GM21825 (cell line): ENCODE measurements around the gene RNF31.

Experiments
- ATAC-seq: cut with Tn5 transposase; IDR thresholded peaks from one replicate; pipeline ENCODE4 v1.9.1; 2021; ENCODE audit warnings: mild to moderate bottlenecking, moderate library complexity; ENCODE audit not compliant: unreplicated experiment

RNF31 gene

DNA sequence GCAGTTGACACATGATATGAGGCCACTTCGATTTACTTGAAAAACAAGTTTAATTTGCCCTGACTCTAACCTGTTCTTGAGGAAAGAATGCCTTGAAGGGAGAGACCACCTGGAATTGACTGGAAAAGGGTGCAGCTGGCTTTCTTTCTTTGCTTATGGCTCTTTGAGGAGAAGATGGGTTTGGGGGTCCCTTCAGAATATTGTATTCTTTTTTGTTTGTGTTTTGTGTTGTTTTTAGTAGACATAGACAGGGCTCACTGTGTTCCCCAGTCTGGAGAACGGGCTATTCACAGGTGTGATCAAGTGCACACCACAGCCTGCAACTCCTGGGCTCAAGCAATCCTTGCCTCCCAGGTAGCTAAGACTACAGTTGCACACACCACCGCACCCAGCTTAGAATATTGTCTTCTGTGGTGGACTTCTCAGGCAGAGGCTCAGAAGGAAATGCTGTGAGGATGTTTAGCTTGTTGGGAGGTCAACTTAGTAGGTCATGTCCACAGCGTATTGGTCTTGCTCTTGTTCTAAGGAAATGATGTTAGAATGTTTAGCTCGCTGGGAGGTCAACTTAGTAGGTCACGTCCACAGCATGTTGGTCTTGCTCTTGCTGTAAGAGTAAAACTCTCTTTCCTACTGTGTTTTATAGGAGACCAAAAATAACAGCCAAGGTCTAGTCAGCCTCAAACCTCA, 31.0 kb upstream of the RNF31 start:
- ATAC-seq = no peak

- ATAC-seq = no peak
Measured at GRCh38 chr14:24117179-24117578, 30.1 kb upstream of the RNF31 start.

- ATAC-seq = no peak
Measured at GRCh38 chr14:24119691-24120090, 27.6 kb upstream of the RNF31 start.

GRCh38 chr14:24121210-24121609, 26.1 kb upstream of the RNF31 start:
- no peak for ATAC-seq

DNA sequence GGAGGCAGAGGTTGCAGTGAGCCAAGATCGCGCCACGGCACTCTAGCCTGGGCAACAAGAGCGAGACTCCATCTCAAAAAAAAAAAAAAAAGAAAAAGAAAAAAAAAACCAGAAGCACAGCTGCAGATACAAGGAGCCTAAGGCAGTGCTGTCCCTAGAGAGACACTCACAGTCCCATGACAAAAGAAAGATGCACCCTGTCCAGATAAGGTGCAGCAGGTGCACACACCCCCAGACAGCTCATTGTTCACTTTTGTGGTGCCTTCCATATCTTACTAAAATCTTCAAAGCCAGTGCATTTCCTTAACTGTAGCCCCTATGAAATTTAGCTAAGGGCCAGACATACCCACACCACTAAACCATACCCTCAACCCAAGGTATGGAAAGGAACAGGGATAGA, 24.9 kb upstream of the RNF31 start:
- no peak for ATAC-seq

DNA sequence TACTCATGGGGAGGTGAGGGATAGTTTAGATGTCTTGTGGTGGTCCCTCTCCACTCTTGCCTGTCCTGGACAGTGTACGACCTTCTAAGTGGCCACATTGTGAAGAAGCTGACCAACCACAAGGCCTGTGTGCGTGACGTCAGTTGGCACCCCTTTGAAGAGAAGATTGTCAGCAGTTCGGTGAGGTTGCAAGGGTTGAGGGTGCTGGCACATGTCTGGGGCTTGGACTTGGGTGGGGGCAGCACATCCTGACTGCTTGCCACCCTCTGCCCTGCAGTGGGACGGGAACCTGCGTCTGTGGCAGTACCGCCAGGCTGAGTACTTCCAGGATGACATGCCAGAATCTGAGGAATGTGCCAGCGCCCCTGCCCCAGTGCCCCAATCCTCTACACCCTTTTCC, 24.4 kb upstream of the RNF31 start:
- no peak for ATAC-seq

- peak; percentile 67 for ATAC-seq
Measured at GRCh38 chr14:24123424-24124417, 23.6 kb upstream of the RNF31 start.

DNA sequence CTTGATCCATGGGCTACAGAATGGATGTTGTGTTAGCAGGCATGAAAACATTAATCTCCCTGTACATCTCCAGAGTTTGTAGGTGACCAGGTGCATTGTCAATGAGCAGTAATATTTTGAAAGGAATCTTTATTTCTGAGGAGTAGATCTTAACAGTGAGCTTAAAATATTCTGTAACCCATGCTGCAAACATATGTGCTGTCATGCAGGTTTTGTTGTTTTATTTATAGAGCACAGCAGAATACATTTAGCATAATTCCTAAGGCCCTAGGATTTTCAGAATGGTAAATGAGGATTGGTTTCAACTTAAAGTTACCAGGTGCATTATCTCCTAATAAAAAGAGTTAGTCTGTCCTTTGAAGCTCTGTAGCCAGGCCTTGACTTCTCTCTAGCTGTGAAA, 20.4 kb upstream of the RNF31 start:
- ATAC-seq = no peak

DNA sequence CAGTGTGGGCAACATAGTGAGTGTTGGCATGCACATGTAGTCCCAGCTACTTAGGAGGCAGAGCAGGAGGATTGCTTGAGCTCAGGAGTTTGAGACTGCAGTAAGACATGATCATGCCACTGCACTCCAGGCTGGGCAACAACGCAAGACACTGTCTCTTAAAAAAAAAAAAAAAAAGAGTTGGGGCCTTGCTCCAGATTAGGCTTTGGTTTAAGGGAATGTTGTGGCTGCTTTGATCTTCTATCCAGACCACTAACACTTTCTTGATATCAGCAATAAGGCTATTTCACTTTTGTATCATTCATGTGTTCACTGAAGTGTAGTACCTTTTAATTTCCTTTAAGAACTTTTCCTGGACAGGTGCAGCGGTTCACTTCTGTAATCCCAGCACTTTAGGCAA, 19.6 kb upstream of the RNF31 start:
- ATAC-seq = no peak

- no peak for ATAC-seq
Measured at GRCh38 chr14:24129410-24129998, 17.8 kb upstream of the RNF31 start.

- no peak for ATAC-seq
Measured at GRCh38 chr14:24130380-24130716, 16.9 kb upstream of the RNF31 start, which contains the start of gene FITM1. TSS of gene FITM1 (plus strand) at chr14:24130659. CDS start at chr14:24131564, 905 bp downstream.

GRCh38 chr14:24130717-24131548, 16.4 kb upstream of the RNF31 start:
- no peak for ATAC-seq

DNA sequence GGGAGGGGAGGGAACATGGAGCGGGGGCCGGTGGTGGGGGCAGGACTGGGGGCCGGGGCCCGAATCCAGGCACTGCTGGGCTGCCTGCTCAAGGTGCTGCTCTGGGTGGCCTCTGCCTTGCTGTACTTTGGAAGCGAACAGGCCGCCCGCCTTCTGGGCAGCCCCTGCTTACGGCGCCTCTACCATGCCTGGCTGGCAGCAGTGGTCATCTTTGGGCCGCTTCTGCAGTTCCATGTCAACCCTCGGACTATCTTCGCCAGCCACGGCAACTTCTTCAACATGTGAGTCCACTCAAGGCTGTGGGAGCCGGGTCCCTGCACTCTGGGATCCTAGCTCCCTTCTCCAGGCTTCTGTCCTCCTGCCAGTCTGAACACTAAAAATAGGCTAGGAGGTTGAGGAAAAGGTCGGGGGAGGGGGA, 15.7 kb upstream of the RNF31 start:
- no peak for ATAC-seq

DNA sequence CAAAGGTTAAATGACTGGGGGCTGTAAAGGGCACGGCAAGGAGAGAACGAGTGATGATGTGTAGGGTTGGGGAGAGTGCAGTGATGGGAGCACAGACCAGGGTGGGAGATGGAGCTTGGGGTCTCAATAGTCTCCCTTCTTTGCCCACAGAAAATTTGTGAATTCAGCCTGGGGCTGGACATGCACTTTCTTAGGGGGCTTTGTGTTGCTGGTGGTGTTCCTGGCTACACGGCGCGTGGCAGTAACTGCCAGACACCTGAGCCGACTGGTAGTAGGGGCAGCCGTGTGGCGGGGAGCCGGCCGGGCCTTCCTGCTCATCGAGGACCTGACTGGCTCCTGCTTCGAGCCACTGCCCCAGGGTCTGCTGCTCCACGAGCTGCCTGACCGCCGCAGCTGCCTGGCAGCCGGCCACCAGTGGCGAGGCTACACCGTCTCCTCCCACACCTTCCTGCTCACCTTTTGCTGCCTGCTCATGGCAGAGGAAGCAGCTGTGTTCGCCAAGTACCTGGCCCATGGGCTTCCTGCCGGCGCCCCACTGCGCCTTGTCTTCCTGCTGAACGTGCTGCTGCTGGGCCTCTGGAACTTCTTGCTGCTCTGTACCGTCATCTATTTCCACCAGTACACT, 15.1 kb upstream of the RNF31 start:
- ATAC-seq = no peak

DNA sequence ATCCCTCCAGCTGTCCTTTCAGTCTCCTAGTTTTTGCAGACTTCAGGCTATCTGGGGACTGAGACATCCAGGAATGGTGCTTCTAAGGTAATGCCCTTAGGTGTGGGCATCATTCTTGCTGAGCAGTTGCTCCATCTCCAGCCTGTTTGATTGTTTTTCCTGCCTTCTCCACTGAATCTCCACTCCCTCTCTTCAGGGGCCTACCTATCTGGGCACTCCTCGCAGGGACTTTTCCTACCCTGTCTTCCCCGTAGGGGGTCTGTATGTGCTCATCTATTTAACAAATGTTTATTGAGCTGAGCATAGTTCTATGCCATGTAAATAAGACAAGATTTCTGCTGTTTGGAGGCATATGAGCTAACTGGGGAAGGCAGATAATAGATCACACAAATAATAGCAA, 14.3 kb upstream of the RNF31 start:
- ATAC-seq = no peak

GRCh38 chr14:24133735-24134134, 13.6 kb upstream of the RNF31 start:
- no peak for ATAC-seq

DNA sequence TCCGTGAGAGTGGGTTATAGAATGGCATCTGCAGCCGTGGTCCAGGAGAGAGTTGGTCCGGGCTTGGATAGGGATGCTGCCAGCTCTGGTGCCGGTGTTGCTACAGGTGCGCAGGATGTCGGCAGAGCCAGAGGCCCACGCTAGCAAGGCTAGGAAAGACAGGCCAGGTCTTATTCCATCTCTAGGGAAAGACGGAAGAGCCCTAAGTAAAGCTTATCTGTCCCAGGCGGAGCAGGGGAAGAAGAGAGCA, 11.8 kb upstream of the RNF31 start:
- no peak for ATAC-seq

DNA sequence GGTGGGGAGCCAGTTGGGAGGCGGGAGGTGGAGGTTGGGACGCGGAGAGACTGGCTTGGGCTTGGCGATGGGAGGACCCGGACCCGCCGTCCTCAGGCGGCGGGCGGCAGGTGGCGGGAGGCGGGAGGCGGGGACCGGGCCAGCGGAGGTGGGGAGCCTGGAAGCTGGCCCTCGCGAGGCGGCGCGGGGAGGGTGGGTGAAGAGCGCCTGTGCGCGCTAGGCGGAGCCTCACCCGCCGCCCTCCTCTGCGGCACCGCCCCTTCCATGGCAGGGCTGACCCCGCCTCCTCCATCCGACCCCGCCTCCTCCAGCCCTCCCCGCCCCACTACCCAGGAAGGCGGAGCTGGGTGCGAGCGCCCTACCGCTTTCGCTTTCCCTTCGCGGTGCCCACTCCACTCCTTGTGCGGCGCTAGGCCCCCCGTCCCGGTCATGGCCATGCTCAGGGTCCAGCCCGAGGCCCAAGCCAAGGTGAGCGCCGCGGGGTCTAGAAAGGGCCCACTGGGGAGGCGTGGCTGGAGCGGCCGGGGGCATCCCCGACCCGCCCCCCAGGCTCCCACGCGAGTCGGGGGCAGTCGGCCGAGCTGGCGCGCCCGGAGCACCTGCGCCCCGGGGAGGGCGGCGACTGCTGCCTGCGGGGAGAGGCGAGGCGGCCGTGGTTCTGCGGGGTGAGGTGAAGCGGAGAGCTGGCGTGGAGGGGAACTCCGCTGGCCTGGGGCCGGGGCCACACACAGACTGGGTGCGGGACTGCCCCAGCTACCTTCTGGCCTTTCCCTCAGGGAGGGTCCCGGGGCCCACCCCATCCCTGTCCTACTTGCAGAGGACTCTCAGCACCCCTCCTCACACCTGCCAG, 11.2 kb upstream of the RNF31 start, which contains the start of gene PSME1:
PSME1 (plus strand) TSS at position 361 of the 850 bp plus-strand sequence; CDS start at position 430, 69 bp downstream.
- peak; percentile 84 for ATAC-seq

DNA sequence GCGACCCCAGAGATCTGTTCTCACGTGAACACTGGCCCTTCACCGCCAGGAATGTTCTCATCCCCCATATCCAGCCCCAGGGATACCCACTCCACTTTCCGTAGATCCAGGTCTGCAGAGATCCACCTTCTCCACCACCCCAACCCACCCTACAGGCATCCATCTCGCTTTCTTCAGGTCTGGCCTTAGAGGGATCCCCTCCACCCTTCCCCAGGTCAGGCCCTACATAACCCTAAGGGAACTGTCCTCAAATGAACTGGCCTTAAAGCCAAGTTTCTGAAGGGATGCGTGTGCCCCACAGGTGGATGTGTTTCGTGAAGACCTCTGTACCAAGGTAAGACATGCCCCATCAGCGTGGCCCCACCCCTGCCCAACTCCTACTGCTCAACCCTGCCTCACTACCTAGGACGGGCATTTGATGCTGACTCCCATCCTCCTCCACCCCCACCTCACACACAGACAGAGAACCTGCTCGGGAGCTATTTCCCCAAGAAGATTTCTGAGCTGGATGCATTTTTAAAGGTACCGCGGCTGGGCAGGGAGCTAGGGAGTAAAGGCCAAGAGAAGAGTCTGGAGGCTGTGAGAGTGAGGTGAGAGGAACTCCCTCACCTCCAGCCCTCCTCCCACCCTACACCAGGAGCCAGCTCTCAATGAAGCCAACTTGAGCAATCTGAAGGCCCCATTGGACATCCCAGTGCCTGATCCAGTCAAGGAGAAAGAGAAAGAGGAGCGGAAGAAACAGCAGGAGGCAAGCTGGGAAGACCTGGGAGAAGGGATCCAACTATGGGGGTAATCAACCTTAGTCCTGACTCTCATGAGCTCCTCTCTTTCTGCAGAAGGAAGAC, 10.4 kb upstream of the RNF31 start:
- no peak for ATAC-seq
